Measurements from ENCODE around the gene ANKRD42. TPM values are rescaled to one million over a fixed set of nuclear protein-coding genes. Genes with fewer than 3 reads are reported as not detected.

Gene ANKRD42
- total RNA-seq, 1 experiment from 2014 or later: 5.4 TPM

DNA sequence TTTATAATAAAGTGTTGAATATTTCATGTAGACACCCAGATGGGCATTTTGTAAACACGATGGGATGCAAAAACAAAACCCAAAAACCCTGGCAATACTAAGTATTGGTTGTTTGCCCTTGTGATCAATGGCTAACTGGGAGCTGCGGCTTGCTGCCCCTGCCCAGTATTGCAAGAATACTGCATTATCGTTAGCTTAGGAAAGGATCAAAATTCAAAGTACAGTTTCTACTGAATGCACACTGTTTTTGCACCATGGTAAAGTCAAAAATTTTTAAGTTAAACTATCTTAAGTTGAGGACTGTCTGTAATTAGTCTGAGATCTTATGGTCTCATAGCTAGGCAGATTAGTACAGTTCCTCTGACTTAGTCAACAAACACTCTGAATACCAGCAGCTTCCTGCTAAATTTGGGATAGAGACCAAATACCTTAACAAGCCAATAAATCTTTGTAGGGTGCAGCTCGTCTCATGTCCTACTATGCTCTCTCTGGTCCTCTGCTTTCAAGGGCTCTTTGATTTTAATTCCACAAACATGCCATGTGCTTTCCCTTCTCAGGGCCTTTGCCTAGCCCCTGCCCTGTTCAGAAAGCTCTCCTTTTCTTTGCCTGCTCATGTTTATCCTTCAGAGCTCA is 88.7 kb downstream of the ANKRD42 start:
- POLR2A ChIA-PET: no interaction called here
- intact Hi-C loops (cut with micrococcal nuclease): no loop called here

DNA sequence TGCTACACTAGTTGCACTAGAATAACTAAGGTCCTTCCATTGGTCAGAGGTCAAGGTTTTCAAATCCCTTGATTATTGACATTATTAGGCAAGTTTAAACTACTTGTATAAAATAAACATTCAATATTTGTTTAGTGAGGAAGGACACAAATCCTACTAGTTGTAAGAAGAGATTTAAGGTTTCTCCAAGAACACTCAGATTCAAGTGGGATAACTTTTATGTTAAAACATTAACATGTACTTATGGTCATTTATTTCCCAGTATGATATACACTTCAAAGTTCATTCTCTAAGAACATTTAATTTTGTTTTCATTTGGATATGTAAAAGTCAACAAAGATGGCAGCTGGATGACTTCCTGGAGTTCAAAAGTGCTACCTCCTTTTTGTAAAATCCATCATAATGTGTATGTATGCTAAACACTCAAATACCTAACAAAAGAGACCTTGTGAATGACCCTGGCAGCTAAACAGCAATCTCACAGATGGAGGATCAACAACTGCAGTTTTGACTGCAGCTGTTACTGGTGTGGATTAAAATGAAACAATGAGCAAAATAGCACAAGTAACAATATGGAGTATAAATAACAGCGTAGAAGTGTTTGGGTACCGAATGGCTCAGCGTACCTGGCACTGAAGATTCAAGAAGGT is 91.1 kb downstream of the ANKRD42 start:
- DNase-seq (ENCODE audit: low read depth, low spot score) (no peak), ATAC-seq (no peak)
- Histone ChIP-seq H3K9me2 (ENCODE audit: insufficient read depth) (no peaks in the 10 kb centered on the region), H3K27me3 (ENCODE audit: insufficient read depth, low read length) (no peaks in the 10 kb centered on the region), H3K27ac (ENCODE audit: low read depth, low read length) (peak overlapping the region; percentile 69; the same call in 1 of the 2 replicates), H3K4me2 (ENCODE audit: low read length) (peak overlapping the region; percentile 80), H3K9me3 (ENCODE audit: control insufficient read depth in 1 of 2, insufficient read depth in 1 of 2, low read depth in 1 of 2, low read length in 2 of 2) (no peaks in the 10 kb centered on the region), H3K36me3 (ENCODE audit: control insufficient read depth in 1 of 2, insufficient read depth in 2 of 2, low read length in 2 of 2) (no peaks in the 10 kb centered on the region), H3K9ac (ENCODE audit: low read length) (peak overlapping the region; percentile 76), H3K79me2 (ENCODE audit: insufficient read depth, low read length) (peaks cover 23% of the 10 kb centered on the region), H3K4me3 (replicated peaks in 1 of 2; ENCODE audit: low read depth in 1 of 2, low read length in 2 of 2) (peak overlapping the region; percentile 56 to 63), H3K4me1 (ENCODE audit: control insufficient read depth in 1 of 2, insufficient read depth in 2 of 2, low read length in 2 of 2) (peaks cover 0 to 16% of the 10 kb centered on the region in 2 experiments; a peak in 2 of 4 replicates), H2AFZ (ENCODE audit: low read depth, low read length, poor library complexity, severe bottlenecking) (no peak overlapping the region), H4K20me1 (ENCODE audit: insufficient read depth) (no peaks in the 10 kb centered on the region)
- ChIA-PET CTCF (interaction anchor here (1.1 kb wide), 1 partner anchor 8 kb away, joined by 3 read pairs; no protein-coding TSS in a partner anchor), RAD21 (ENCODE audit: low non-redundant PET in 1 of 2, low total read pairs in 2 of 2, uncharacterized antibody in 2 of 2, unreplicated experiment in 2 of 2) (no interaction called here), POLR2A (no interaction called here)
- BruUV-seq (replicated peaks): no TSS peak
- intact Hi-C loops (cut with micrococcal nuclease): loop anchor here (1.0 kb wide), 1 partner anchor 91 kb away; the partner anchor contains the start of gene ANKRD42
- TF ChIP-seq ELF1 (IDR thresholded peaks at IDR 0.05; ENCODE audit: borderline replicate concordance, low read depth) (no peak), SIN3A (IDR thresholded peaks at IDR 0.05; ENCODE audit: low read depth) (no peak), EZH2 (IDR thresholded peaks at IDR 0.05) (no peak), SRF (IDR thresholded peaks at IDR 0.05; ENCODE audit: low read depth) (no peak), POLR2AphosphoS5 (IDR thresholded peaks at IDR 0.05; ENCODE audit: low read depth, low read length) (no peak), JUND (IDR thresholded peaks at IDR 0.05) (no peak), YY1 (IDR thresholded peaks at IDR 0.05; ENCODE audit: extremely low read depth, insufficient replicate concordance, low read depth, low read length) (no peak), SP1 (IDR thresholded peaks at IDR 0.05; ENCODE audit: low read depth) (no peak), CEBPB (IDR thresholded peaks at IDR 0.05; ENCODE audit: low read depth) (no peak), RAD21 (IDR thresholded peaks at IDR 0.05; ENCODE audit: low read depth) (no peak), POLR2A (IDR thresholded peaks at IDR 0.05; ENCODE audit: borderline replicate concordance, extremely low read depth, insufficient read depth, insufficient read length) (no peak), ZNF274 (IDR thresholded peaks at IDR 0.05; ENCODE audit: low read depth, low read length) (no peak)
- TF ChIP-seq, protein P1, sequence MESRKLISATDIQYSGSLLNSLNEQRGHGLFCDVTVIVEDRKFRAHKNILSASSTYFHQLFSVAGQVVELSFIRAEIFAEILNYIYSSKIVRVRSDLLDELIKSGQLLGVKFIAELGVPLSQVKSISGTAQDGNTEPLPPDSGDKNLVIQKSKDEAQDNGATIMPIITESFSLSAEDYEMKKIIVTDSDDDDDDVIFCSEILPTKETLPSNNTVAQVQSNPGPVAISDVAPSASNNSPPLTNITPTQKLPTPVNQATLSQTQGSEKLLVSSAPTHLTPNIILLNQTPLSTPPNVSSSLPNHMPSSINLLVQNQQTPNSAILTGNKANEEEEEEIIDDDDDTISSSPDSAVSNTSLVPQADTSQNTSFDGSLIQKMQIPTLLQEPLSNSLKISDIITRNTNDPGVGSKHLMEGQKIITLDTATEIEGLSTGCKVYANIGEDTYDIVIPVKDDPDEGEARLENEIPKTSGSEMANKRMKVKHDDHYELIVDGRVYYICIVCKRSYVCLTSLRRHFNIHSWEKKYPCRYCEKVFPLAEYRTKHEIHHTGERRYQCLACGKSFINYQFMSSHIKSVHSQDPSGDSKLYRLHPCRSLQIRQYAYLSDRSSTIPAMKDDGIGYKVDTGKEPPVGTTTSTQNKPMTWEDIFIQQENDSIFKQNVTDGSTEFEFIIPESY (IDR thresholded peaks at IDR 0.05; ENCODE audit: extremely low read depth, insufficient replicate concordance, low read length): no peak

More for the DNA sequence above, 88.7 kb downstream of the ANKRD42 start:
- no peak for TF ChIP-seq ZNF274 (IDR thresholded peaks at IDR 0.05; ENCODE audit: low read depth, low read length)
- no peak for TF ChIP-seq SRF (IDR thresholded peaks at IDR 0.05; ENCODE audit: low read depth)
- TF ChIP-seq SIN3A (IDR thresholded peaks at IDR 0.05; ENCODE audit: low read depth): no peak
- no peak for TF ChIP-seq JUND (IDR thresholded peaks at IDR 0.05)
- TF ChIP-seq, protein P2, sequence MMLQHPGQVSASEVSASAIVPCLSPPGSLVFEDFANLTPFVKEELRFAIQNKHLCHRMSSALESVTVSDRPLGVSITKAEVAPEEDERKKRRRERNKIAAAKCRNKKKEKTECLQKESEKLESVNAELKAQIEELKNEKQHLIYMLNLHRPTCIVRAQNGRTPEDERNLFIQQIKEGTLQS (IDR thresholded peaks at IDR 0.05): no peak
- ATAC-seq (no peak), DNase-seq (ENCODE audit: low read depth, low spot score) (no peak)
- Histone ChIP-seq H3K36me3 (ENCODE audit: control insufficient read depth in 1 of 2, insufficient read depth in 2 of 2, low read length in 2 of 2) (peaks cover 0 to 11% of the 10 kb centered on the region in 2 experiments; a peak in 3 of 4 replicates), H2AFZ (ENCODE audit: low read depth, low read length, poor library complexity, severe bottlenecking) (no peak overlapping the region), H3K27me3 (ENCODE audit: insufficient read depth, low read length) (no peaks in the 10 kb centered on the region), H3K27ac (ENCODE audit: low read depth, low read length) (no peak overlapping the region), H3K9me3 (ENCODE audit: control insufficient read depth in 1 of 2, insufficient read depth in 1 of 2, low read depth in 1 of 2, low read length in 2 of 2) (no peaks in the 10 kb centered on the region), H3K9ac (ENCODE audit: low read length) (no peak overlapping the region), H3K79me2 (ENCODE audit: insufficient read depth, low read length) (peaks cover 23% of the 10 kb centered on the region), H3K9me2 (ENCODE audit: insufficient read depth) (no peaks in the 10 kb centered on the region), H3K4me1 (ENCODE audit: control insufficient read depth in 1 of 2, insufficient read depth in 2 of 2, low read length in 2 of 2) (peaks cover 0 to 16% of the 10 kb centered on the region in 2 experiments; a peak in 2 of 4 replicates), H4K20me1 (ENCODE audit: insufficient read depth) (no peaks in the 10 kb centered on the region), H3K4me2 (ENCODE audit: low read length) (no peak overlapping the region), H3K4me3 (replicated peaks in 1 of 2; ENCODE audit: low read depth in 1 of 2, low read length in 2 of 2) (no peak overlapping the region)
- BruUV-seq (replicated peaks): no TSS peak
- ChIA-PET CTCF (no interaction called here), RAD21 (ENCODE audit: low non-redundant PET in 1 of 2, low total read pairs in 2 of 2, uncharacterized antibody in 2 of 2, unreplicated experiment in 2 of 2) (no interaction called here)

Measured in HCT116 (cell line).